ENCODE results near the gene MKRN2OS. TPM values are rescaled to one million over a fixed set of nuclear protein-coding genes. Genes with fewer than 3 reads are reported as not detected.

The MKRN2OS gene
- total RNA-seq, 2 experiments from 2014 or later: not detected

- Histone ChIP-seq H3K4me3 (ENCODE audit: low read depth, low read length, poor library complexity, severe bottlenecking) (no peak overlapping the region), H3K36me3 (ENCODE audit: insufficient read depth, low read length) (peaks cover 89% of the 10 kb centered on the region), H4K20me1 (ENCODE audit: insufficient read depth, low read length) (no peaks in the 10 kb centered on the region; the same call in 1 of the 2 replicates), H2AFZ (ENCODE audit: low read length) (no peak overlapping the region), H3K4me1 (ENCODE audit: insufficient read depth, low read length, poor library complexity, severe bottlenecking) (no peaks in the 10 kb centered on the region), H3K4me2 (ENCODE audit: low read length) (no peak overlapping the region), H3K9me3 (ENCODE audit: low read length) (no peaks in the 10 kb centered on the region), H3K27ac (ENCODE audit: low read depth, low read length, poor library complexity, severe bottlenecking) (no peak overlapping the region), H3K79me2 (ENCODE audit: insufficient read depth, low read depth, low read length) (no peaks in the 10 kb centered on the region), H3K9me2 (ENCODE audit: insufficient read depth, low read length) (no peaks in the 10 kb centered on the region)
- intact Hi-C loops (cut with micrococcal nuclease; ENCODE audit: unreplicated experiment): no loop called here
- CTCF ChIA-PET (ENCODE audit: unreplicated experiment): no interaction called here
- no TSS peak for BruUV-seq (replicated peaks)
- TF ChIP-seq CTCF (conservative IDR thresholded peaks at IDR 0.05; ENCODE audit: low read length) (no peak), EZH2phosphoT487 (IDR thresholded peaks at IDR 0.05; ENCODE audit: borderline replicate concordance, low read depth, low read length) (no peak)
- DNase-seq (ENCODE audit: low spot score): no peak
- POLR2A ChIA-PET: interaction anchor here (1.1 kb wide), 1 partner anchor 11 kb away, joined by 3 read pairs; no protein-coding TSS in a partner anchor
Observed at GRCh38 chr3:12588039-12589009, 43.0 kb upstream of the MKRN2OS start.

- no peaks in the 10 kb centered on the region for H3K9me3 ChIP-seq (ENCODE audit: low read length)
- intact Hi-C loops (cut with micrococcal nuclease; ENCODE audit: unreplicated experiment): no loop called here
Observed at GRCh38 chr3:12586403-12586802, 41.1 kb upstream of the MKRN2OS start.

More at GRCh38 chr3:12586403-12586802, 41.1 kb upstream of the MKRN2OS start:
- BruUV-seq (replicated peaks): TSS peak; percentile 26
- Histone ChIP-seq H3K36me3 (ENCODE audit: insufficient read depth, low read length) (peaks cover 94% of the 10 kb centered on the region), H3K4me2 (ENCODE audit: low read length) (no peak overlapping the region), H2AFZ (ENCODE audit: low read length) (no peak overlapping the region), H3K79me2 (ENCODE audit: insufficient read depth, low read depth, low read length) (no peaks in the 10 kb centered on the region), H4K20me1 (ENCODE audit: insufficient read depth, low read length) (no peaks in the 10 kb centered on the region), H3K4me1 (ENCODE audit: insufficient read depth, low read length, poor library complexity, severe bottlenecking) (no peaks in the 10 kb centered on the region), H3K9me2 (ENCODE audit: insufficient read depth, low read length) (no peaks in the 10 kb centered on the region), H3K27ac (ENCODE audit: low read depth, low read length, poor library complexity, severe bottlenecking) (peak overlapping the region; percentile 23), H3K4me3 (ENCODE audit: low read depth, low read length, poor library complexity, severe bottlenecking) (no peak overlapping the region)
- POLR2A ChIA-PET: no interaction called here
- CTCF ChIA-PET (ENCODE audit: unreplicated experiment): no interaction called here
- no peak for DNase-seq (ENCODE audit: low spot score)
- TF ChIP-seq CTCF (conservative IDR thresholded peaks at IDR 0.05; ENCODE audit: low read length) (no peak), EZH2phosphoT487 (IDR thresholded peaks at IDR 0.05; ENCODE audit: borderline replicate concordance, low read depth, low read length) (no peak)

Data from OCI-LY7 (cell line).